Activated CD4-positive, alpha-beta T cell treated with anti-CD3 and anti-CD28 coated beads, Interleukin-2, amount 50 U/mL, for 4 hours (primary cell): ENCODE data around the gene CNNM3.
A peak's percentile ranks its signal among the peaks of the same experiment; 100 is the strongest.
"Not testable (repeated sequence)": the region's sequence is repeated elsewhere in the genome, so short reads cannot be mapped to it uniquely, and the experiment has no call there.

ENCODE experiments used
- DNase-seq, 2 experiments: peaks; one replicate each; pipeline ENCODE4 v3.0.0-alpha.2; 2020

CNNM3 gene

GRCh38 chr2:96799623-96799935, 16.5 kb upstream of the CNNM3 start:
- DNase-seq = no peak

GRCh38 chr2:96800061-96801004, 15.7 kb upstream of the CNNM3 start:
- no peak for DNase-seq

GRCh38 chr2:96801005-96801785, 14.9 kb upstream of the CNNM3 start:
- DNase-seq = peak; percentile 66 to 67

- DNase-seq = peak; percentile 25 to 45
Observed at GRCh38 chr2:96801786-96802595, 14.1 kb upstream of the CNNM3 start.

- no peak for DNase-seq
Observed at GRCh38 chr2:96802721-96803120, 13.3 kb upstream of the CNNM3 start.

- no peak for DNase-seq
Observed at GRCh38 chr2:96804986-96805385, 11.1 kb upstream of the CNNM3 start.

GRCh38 chr2:96805946-96806345, 10.1 kb upstream of the CNNM3 start:
- not testable (repeated sequence) for DNase-seq

- DNase-seq = peak in 1 of 2 experiments; percentile 27
Observed at GRCh38 chr2:96806468-96807126, 9.5 kb upstream of the CNNM3 start.

GRCh38 chr2:96807127-96807471, 9.0 kb upstream of the CNNM3 start:
- no peak for DNase-seq

- DNase-seq = no peak
Observed at GRCh38 chr2:96808176-96808837, 7.8 kb upstream of the CNNM3 start.

GRCh38 chr2:96809216-96809882, 6.7 kb upstream of the CNNM3 start:
- DNase-seq = no peak

- no peak for DNase-seq
Observed at GRCh38 chr2:96809951-96810782, 5.9 kb upstream of the CNNM3 start.

- DNase-seq = no peak
Observed at GRCh38 chr2:96810783-96811192, 5.3 kb upstream of the CNNM3 start.

GRCh38 chr2:96811917-96812316, 4.2 kb upstream of the CNNM3 start:
- no peak for DNase-seq

- DNase-seq = no peak
Observed at GRCh38 chr2:96813656-96814055, 2.4 kb upstream of the CNNM3 start.

- peak; percentile 18 for DNase-seq
Observed at GRCh38 chr2:96815326-96816126, 542 bp upstream of the CNNM3 start.

- no peak for DNase-seq
Observed at GRCh38 chr2:96816836-96817702, 1.0 kb downstream of the CNNM3 start.

GRCh38 chr2:96817882-96818281, 1.8 kb downstream of the CNNM3 start:
- no peak for DNase-seq
